Gastroesophageal sphincter (tissue), 3 donors: ENCODE data around the gene CLCNKA.

ENCODE experiments used
- EP300 ChIP-seq: sonication (generic); formaldehyde crosslinking; IDR thresholded peaks from one replicate; pipeline ENCODE4 v1.6.1; 2017; ENCODE audit warnings: antibody characterized with exemption, mild to moderate bottlenecking
- POLR2A ChIP-seq, 2 donors: fragments of 450-650 bp; IDR thresholded peaks; one replicate each; pipeline ENCODE4 v1.6.1; 2017; ENCODE audit warnings: antibody characterized with exemption in 2 of 2, mild to moderate bottlenecking in 2 of 2, moderate library complexity in 1 of 2
- POLR2AphosphoS5 ChIP-seq: sonication (generic); formaldehyde crosslinking; IDR thresholded peaks from one replicate; pipeline ENCODE4 v1.6.1; 2017; ENCODE audit warnings: antibody characterized with exemption
- TF ChIP-seq, protein P1 (sequence below), 4 experiments: fragments of 200-600 bp in 2 of 4; fragments of 450-650 bp in 2 of 4; sonication (generic) in 1 of 4; IDR thresholded peaks; one replicate each; pipeline ENCODE4 v1.5.1; 2017 to 2019; ENCODE audit warnings: antibody characterized with exemption in 4 of 4, mild to moderate bottlenecking in 2 of 4, moderate library complexity in 2 of 4

DNA sequence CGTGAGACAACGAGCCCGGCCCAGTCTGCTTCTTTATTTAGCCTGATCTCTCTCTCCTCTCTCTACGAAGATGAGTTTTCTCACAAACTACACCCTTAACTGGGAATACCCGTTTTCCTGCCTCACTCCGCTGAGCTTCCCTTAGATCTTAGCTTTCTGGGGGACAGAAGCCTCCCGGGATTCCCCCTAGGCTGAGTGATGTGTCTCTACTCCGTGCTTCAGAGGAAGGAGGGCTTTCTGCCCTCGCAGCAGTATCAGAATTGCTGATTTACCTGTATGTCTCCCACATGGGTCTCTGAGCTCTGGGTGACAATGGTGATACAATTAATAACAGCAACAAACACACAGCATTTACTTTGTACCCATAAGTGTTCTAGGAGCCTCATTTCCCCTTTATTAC, 47.0 kb upstream of the CLCNKA start:
- TF ChIP-seq POLR2AphosphoS5 (no peak), POLR2A (IDR thresholded peaks at IDR 0.05) (no peak), EP300 (no peak)
- TF ChIP-seq, protein P1, sequence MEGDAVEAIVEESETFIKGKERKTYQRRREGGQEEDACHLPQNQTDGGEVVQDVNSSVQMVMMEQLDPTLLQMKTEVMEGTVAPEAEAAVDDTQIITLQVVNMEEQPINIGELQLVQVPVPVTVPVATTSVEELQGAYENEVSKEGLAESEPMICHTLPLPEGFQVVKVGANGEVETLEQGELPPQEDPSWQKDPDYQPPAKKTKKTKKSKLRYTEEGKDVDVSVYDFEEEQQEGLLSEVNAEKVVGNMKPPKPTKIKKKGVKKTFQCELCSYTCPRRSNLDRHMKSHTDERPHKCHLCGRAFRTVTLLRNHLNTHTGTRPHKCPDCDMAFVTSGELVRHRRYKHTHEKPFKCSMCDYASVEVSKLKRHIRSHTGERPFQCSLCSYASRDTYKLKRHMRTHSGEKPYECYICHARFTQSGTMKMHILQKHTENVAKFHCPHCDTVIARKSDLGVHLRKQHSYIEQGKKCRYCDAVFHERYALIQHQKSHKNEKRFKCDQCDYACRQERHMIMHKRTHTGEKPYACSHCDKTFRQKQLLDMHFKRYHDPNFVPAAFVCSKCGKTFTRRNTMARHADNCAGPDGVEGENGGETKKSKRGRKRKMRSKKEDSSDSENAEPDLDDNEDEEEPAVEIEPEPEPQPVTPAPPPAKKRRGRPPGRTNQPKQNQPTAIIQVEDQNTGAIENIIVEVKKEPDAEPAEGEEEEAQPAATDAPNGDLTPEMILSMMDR (IDR thresholded peaks at IDR 0.05) = no peak
